ENCODE data around the gene STARD3.

DNA sequence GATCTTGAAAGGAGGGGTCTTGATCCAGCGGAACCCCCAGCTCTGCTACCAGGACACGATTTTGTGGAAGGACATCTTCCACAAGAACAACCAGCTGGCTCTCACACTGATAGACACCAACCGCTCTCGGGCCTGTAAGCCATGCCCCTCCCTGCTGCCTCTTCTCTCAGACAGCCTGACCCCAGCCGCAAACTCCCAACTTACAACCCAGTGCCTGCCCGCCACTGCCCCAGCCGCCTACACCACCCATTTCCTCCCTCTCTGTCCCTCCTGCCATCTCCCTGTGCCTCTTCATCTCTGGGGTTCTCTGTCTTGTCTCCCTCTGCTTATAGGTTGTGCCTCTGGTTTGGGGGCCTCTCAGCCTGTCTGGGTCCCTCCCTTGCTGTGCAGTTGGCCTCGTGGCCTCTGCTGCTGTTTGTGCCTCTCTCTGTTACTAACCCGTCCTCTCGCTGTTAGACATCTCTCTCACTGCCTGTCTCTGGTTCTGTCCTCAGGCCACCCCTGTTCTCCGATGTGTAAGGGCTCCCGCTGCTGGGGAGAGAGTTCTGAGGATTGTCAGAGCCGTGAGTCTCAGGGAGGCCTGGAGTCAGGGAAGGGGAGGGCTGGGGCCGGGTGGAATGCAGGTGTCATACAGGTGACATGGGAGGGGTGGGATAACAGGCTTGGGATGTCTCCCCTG lies 72.5 kb downstream of the STARD3 start:
- TF ChIP-seq CTCF (IDR thresholded peaks at IDR 0.05) (no peak), POLR2AphosphoS5 (IDR thresholded peaks at IDR 0.05) (no peak)
